Fibroblast of skin of abdomen (primary cell): ENCODE data around the gene PITPNB.

Source experiments
- DNase-seq: peaks from one replicate; pipeline ENCODE4 v3.0.0-alpha.2; 2013

Gene PITPNB

DNA sequence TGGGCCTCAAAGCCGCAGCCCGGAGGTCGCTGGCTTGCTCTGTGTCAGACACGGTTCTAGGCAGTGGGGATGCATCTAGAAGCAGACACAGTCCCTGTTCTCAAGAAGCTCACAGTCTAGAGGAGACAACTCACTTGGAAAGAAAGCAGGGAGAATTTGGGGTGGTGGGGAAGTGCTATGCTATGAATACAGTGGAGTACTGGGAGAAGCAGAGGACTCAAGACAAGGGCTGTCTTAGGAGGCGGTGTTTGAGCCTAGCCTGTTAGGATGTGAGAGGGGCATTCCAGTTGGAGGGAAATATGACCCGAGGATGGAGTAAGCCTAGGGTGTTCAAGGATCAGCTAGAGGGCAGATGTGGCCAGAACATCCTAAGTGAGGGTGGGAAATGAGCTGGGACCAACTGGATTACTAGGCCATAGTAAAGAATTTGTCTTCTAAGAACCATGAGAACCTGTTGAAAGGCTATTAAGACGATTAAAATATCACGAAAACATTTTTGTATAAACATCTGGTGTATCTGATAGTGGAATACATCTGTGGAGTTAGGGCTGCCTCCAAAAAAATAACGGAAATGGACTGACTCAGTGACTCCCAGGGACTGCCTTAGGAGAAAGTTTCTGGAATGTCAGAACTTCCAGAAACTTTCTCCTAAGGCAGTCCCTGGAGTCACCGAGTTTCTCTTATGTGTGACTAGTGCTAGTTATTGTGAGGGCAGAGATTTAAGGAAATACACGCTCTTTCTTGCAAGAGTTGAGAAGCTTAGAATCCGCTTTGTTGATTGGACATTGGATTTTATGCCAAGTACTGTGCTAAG is 1.1 kb upstream of the PITPNB start:
- peak; percentile 71 for DNase-seq

DNA sequence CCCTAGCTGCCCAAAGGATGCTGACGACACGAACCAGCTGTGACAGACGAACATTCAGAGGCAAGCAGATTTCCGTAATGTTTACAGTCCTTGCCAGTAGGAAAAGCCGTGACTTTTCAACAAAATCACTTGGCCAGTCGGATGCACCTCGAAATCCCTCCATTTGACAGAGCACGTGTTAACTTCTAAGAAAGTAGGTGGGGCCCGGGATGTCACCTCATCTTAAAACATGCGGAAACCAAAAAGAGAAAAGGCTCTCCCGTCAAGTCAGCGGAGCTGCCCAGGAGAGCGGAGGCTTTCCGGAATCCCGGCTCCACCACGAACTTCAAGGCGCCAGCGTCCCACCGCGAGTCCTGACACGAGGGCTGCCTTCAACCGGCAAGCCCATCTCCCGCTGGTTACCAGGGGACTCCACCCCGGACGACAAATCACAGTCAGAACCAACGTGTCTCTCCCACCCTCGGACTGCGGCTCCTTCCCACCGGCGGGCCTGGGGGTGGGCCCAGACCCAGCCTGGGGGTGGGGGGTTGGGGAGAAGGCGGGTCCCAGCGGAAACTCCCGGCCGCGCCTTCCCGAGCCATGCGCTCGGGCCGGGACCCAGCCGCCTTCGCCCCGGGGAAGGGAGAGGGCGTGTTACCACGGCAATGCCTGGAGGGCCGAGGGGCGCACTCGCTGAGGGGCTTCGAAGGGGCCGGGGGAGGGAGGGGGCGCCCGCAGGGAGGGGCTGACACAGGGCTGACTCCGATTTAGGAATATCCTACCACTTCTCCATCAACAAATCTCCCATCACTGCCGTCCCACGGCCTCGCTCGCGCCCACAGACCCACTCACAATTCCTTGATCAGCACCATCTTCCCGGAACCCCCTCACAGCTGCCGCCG is 475 bp downstream of the PITPNB start:
- DNase-seq, result peak; percentile 48

DNA sequence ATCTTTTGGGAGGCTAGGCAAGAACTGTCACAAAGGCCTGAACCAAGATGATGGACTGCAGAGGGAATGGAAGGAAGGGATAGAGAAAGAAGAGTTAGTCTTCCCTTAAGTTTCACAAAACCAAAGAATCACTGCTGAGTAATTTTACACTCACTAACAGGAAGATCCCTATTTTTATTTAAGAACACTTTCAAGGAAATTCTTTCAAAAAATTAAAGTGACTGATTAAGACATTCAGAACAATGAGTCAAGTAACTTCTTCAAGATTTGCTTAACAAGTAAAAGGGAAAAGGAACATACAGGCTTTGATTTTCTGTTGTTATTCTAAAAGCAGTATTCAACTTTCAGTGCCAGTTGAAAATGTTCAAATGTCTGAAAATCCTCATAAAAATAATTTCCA is 3.1 kb downstream of the PITPNB start:
- DNase-seq, result no peak

DNA sequence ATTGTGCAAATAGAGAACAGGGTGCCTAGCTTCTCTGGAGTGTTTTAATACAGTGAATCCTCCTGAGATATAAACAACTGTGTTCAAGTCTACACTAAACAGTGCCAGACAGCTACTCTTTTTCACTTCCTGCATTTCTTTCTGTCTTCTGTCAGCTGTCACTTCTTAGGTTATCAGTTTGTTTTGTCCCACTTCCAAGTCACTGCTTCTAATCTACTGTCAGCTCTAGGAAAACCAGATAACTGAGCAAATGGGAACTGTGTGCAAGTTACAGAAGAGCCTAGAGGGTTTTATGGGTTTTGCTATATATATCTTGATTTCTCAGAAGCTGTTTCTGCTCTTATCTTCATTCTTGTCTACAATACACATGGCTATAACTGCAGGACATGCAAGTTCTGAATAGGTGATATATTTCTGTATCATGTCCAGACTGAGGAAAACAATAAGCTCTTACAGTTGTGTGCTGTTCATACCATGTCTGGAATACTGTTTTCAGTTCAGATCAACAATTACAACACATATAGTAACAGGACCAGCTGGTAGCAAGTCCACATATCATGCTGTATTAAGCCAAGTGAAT is 5.8 kb downstream of the PITPNB start:
- DNase-seq, result no peak

DNA sequence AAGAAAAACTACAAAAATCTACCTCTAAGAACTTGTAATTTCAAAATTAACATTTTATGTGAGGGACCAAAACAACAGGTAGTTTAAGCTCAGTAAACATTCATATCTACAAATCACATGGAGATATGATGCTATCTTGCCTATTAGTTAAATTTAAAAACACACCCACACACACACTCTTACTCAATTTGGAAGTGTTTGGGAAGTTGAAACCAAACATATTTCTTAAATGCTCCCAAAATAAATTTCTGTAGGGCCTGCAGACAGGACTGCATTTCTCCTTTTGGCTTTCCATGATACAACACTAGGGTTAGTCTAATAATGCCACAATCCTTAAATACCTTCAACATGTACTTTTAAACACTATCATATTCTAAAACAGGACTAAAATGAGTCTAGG is 7.0 kb downstream of the PITPNB start:
- no peak for DNase-seq

DNA sequence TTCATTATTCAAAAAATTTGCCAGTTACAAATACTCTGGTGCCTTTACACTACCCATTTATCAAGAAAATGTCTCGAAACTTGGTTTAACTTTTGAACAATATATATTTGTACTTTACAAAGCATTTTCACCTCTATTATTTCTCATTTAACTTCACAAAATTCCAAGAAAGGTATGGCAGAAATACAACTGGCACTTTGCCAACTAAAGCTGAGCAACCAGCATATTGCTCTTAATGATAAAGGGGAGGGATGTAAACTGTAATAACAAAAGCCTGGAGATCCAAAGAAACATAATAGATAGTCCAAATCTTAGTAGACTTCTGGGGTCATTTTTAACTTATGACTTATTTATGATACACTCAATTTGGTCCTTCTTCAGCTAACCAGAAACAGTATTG is 7.7 kb downstream of the PITPNB start:
- no peak for DNase-seq

DNA sequence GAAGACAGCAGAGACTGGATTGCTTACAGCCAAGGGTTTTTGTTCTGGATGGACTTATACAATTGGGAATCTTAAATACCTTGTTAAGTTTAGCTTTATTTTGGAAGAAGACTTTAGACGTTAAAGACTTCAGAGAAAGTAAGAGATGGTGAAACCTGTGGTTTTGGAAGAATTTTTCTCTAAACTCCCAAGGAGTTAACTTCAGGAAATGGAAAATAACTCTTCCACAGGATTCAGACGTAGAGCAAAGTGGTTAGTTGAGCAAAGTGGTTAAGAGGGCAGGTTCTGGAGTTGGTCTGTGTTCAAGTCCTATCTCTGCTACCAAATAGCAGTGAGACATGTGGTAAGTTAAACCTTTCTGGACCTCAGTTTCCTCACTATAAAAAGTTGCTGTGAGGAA is 12.8 kb downstream of the PITPNB start:
- peak; percentile 19 for DNase-seq

DNA sequence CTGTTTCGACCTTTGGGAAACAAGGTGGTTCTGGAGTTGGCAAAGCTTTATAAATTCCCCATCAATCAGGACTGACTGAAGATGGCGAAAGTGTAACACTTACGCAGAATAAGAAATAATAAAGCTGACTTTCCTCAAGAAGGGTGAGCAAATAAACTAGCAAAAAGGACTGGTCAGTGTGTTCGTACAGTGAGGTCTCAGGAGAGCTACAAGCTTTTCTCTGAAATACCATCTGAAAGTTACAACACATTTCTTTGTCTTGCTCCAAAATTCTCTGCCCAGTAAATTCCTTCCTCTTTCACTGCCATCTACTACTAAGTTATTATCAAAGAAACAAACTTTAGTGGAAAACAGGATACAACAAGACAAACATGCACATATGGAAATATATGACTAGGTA is 13.4 kb downstream of the PITPNB start:
- DNase-seq, result no peak

DNA sequence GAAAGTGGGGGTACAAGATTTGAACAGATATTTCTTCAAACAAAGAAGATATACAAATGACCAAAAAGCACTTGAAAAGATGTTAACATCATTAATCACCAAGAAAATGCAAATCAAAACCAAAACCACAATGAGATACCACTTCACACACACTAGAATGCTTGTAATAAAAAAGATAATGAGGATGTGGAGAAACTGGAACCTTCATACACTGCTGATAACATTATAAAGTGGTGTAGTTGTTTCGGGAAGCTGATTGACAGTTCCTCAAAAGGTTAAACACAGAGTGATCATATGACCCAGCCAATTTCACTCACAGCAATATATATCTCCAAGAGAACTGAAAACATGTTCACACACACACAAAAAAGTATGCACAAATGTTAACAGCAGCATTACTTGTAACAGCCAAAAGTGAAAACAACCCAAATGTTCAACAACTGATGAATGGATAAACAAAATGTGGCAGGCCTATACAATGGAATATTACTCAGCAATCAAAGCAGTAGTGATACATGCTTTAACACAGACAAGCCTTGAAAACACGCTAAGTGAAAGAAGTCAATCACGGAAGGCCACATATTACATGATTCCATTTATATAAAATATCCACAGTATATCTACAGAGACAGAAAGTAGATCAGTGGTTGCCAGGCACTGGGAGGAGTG is 15.1 kb downstream of the PITPNB start:
- no peak for DNase-seq

DNA sequence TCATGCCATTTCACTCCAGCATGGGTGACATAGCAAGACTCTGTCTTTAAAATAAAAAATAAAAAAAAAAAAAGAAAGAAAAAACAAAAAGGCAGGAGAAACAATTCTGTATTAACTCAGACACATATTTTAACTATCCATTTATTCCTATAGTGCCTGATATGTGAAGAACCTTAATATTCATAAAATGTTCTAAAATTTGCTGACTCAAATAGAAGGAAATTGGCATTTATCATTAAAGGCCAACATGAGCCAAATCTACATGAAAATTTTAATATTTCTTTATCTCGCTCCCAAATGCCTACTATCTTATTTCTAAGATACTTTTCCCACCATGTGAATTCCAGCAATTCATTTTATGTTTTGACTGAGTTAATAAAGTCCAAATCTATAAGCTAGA is 18.9 kb downstream of the PITPNB start:
- no peak for DNase-seq

DNA sequence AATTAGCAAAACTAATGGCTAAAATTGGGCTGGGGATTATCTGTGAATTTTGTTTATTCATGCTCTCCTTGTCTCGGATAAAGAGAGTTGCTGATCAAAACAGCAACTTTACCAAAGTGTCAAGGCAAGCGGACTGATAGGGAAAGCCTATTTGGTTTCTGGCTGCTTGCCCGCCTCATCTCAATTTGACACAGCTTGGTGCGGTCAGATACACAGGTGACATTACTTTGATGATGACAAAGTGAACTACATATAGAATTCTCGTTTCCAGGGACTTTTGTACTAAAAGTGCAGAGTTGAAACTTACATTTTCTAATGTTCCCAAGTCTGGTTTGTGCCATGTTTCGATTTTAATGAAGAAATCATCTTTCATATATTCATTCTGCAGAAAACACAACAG is 22.8 kb downstream of the PITPNB start:
- no peak for DNase-seq

DNA sequence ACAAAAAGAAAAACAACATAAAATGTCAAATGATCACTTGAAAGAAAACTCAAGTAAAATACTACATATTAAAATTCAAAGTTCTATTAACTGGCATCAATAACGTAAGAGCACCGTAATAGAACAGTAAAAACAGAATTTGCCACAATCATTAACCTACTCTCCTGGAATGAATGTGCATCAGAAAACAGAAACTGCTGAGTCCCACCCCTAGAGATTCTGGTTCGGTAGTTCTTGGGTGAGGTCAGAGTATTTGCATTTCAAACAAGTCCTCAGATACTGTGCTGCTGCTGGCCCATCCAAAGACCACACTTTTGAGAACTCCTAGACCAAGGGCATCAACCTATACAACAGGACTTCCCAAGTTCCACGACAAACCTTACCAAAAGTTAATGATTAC is 23.5 kb downstream of the PITPNB start:
- no peak for DNase-seq

DNA sequence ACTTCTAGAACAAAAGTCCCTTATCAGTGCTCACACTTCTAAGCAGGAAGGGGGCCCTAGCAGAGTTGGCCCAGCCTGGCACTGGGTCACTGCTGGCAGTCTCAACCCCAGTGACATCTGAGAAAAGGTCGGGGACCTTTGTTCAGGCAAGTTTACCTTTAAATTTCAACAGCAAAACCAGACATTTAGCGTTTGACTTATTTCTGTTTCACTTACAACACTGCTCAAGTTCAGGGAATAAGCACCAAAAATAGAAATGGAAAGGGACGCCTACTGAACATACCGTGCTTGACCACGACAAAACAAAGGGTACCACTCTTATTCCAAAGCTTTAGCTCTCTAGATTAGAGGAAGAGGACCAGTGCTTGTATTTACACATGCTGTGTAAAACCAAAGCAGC is 26.2 kb downstream of the PITPNB start:
- DNase-seq, result no peak

DNA sequence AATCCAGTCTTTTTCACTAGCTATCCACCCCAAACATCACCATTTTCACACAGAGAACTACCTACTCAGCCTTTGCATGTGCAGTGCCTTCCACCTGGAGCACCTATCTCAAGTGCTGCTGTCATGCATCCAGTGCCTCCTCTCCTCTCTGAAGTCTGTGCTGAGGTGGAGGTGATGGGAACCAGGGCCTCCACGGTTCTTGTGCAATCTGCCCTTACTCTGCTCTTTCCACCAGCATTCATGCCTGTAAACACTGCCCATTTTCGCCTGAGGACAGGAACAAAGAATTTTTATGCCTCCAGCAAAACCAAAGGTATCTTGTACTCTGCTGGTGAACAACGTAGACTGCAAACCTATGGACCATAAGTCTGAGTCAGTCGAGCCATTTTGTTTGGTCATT is 27.0 kb downstream of the PITPNB start:
- DNase-seq, result no peak

DNA sequence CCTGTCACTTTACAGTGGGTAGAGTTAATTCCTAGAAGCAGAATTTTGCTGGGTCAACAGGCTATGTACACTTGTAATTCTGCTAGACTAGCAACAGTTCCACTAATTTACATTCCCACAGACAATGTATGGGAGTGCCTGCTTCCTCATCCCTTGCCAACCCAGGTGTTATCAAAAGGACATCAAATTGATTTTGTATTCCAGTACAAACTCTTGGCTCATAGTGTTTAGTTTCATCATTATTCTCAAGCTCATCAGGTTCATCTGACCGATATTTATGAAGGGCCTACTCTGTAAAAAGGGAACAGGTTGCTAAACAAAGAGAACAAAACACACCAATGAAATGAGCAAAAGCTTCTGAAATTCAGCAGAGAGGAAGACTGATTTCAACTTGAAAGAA is 30.7 kb downstream of the PITPNB start:
- DNase-seq, result no peak

DNA sequence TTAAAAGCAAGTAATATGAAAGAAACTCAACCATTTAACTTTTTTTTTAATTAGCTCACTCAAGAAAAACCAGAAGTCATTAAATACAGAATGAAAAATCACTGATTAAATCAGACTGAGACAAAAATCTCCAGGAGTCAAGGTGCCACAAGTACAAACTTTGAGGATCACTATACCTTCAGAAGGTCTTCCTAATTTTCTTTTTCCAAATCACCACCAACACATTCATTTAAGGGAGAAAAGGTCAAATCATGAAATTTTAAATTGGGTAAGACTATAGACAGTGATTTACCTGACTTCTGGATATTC is 32.3 kb downstream of the PITPNB start:
- no peak for DNase-seq

DNA sequence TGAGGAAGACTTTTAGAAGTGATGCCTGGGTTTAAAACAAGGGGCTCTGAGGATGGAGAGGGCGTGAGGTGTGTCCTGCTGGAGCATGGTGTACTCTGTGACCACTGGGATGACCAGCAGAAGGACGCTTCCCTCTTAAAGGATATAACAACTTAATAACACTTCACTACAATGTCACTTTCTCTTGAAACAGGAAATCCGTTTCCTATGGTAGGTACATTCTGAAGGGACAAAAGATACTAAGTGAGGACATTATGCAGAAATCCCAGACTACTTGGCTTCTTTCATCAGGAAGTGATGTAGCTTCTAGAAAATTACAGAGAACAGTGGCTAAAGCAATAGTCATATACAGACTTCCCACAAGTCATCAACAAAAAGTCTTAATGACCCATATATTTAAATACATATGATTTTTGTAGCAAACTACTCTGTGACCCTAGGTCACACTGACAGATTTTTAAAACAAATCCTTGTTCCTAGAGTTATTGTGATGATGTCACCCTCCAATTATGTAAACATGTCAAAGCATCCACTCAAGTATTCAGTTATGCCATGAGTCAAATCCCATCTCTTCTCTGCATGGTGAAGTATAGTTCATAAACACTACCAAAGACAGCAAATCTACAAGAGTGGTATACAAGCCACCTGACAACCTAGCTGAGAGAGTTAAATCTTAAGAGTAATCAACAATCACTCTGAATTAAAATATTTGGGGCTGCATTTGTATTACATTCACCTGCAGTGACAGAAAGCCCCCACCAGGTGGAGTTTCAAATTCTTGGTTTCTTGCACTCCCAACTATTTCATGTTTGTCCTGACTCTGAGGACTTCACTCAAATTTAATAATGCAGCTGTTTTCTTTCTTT is 32.8 kb downstream of the PITPNB start:
- DNase-seq, result peak; percentile 86

DNA sequence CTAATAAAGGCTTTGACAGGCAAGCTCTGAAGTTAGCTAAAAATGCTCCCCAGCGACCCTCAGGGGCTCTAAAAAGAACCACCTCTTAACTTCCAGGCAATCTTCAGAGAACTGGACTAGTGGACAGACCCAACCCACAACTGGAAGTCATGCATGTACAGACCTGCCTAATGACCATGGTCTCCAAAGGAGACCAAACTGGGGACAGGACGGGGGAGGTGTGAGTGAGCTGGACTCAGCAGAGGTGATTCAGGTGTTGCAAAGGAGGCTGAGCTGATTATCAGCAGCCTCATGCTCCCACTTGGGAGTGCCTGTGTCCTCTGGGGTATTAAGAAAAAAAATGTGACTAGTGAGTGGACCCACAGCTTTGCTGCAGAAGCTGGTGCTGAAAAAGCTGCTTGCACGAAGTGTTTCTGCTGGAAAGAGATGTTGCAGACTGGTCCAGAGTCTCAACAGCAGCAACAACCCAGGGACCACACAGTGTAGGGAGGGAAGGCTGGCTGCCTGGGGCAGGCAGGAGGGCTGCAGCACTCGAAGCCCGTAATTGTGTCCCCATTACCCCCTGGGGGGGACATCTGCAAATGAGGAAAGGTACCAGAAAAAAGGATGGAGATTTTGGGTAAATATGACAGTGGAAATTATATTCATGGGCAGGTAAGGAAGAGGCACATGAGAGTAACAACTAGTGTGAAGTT is 35.3 kb downstream of the PITPNB start:
- DNase-seq, result no peak

DNA sequence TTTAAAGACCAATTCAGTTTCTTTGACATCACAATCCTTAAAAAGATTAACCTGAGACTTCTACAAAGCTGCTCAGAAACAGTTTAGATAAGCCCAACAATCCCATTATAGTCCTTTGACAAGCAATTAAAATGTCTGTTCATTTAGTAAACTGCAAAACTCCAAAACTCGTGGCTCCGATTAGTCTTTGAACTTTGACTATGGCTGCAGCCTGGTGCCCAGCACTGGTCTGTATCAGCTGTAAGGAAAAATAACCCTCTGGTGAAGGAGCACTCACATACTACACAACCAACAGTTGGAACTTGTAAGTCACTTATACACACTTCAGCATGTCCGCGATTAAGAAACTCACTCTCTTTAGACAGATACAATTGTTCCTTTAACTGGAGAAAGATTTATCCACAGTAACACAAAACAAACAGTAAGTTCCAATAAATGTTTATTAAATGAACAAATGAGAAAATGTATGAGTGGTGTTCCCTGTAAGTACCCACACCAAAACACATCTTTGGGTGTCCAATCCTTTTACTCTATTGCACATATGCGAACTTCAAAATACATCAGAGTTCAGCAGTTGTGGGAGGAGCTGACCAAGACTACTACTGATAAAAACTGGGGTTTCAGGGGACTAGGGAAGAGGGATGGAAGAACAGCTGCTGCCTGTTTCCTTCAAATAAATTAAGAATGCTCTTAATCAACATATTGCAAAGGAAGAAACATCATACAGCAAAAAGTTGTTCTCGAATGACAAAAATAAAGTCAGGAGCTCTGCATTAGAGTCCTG is 36.4 kb downstream of the PITPNB start:
- DNase-seq, result no peak

DNA sequence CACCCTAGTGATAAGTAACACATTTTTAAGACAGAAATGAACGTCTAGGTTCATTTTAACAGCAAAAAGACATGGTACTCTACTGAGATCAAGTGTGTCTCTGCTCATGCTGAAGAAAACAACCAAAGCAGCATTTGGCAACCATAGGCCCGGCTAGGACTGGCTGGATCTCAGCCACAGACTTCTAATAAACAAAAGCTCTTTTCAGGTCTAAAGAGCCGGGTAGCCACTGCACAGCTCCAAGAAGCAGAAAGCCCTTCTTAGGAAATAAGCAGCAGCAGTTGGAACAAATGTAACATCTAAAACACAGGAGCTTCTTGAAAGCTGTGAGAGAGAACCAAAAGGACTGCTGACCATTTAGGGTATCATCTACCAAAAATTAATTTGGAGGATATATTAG is 37.6 kb downstream of the PITPNB start:
- DNase-seq, result no peak
